22Rv1 (cell line): ENCODE data around the gene ETV2.

Experiments used
- H3K27ac ChIP-seq: fragments of 450-650 bp; 2 replicates; pipeline ENCODE4 v1.5.1; 2017
- CTCF ChIP-seq: fragments of 450-650 bp; IDR thresholded peaks from 2 replicates; pipeline ENCODE4 v1.5.1; 2017; ENCODE audit warnings: mild to moderate bottlenecking
- ZFX ChIP-seq: fragments of 450-650 bp; IDR thresholded peaks from 2 replicates; pipeline ENCODE4 v1.6.1; 2017; ENCODE audit warnings: antibody characterized with exemption, borderline replicate concordance

The ETV2 gene

GRCh38 chr19:35629332-35629633, 12.3 kb upstream of the ETV2 start:
- peak overlapping the region; percentile 85 for H3K27ac ChIP-seq
- TF ChIP-seq CTCF = no peak
- TF ChIP-seq ZFX = no peak

GRCh38 chr19:35633727-35634440, 7.7 kb upstream of the ETV2 start:
- TF ChIP-seq CTCF = no peak
- no peak for TF ChIP-seq ZFX
- H3K27ac ChIP-seq = no peak overlapping the region

GRCh38 chr19:35636651-35637050, 4.9 kb upstream of the ETV2 start:
- TF ChIP-seq CTCF (no peak), ZFX (no peak)
- H3K27ac ChIP-seq = no peak overlapping the region

- no peak overlapping the region for H3K27ac ChIP-seq
- TF ChIP-seq ZFX (no peak), CTCF (no peak)
Measured at GRCh38 chr19:35637165-35637564, 4.4 kb upstream of the ETV2 start.

- TF ChIP-seq ZFX (no peak), CTCF (no peak)
- H3K27ac ChIP-seq = no peak overlapping the region
Measured at GRCh38 chr19:35639321-35639639, 2.3 kb upstream of the ETV2 start.

- no peak overlapping the region for H3K27ac ChIP-seq
- TF ChIP-seq ZFX (no peak), CTCF (no peak)
Measured at GRCh38 chr19:35639863-35640262, 1.7 kb upstream of the ETV2 start.

GRCh38 chr19:35642312-35642711, 767 bp downstream of the ETV2 start:
- no peak overlapping the region for H3K27ac ChIP-seq
- TF ChIP-seq ZFX (no peak), CTCF (no peak)
